ENCODE data around the gene AP2A1.

DNA sequence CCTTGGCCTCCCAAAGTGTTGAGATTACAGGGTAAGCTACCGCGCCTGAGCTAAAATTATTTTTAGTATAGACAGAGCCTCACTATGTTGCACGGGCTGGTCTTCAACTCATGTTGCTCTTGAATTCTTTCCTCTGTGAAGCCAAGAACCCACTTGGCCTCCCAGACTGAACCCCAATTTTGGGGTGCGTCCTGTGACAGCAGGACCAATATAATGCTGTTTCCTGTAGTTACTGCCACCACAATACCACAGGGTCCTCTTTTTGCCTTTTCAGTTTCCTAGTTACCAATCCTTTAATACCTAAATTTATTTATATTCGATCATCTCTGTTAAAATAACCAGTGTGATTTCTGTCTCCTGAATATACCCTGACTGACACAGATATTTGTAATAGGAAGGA, 36.6 kb upstream of the AP2A1 start:
- TF ChIP-seq EZH2phosphoT487 (IDR thresholded peaks at IDR 0.05; ENCODE audit: low read depth) = no peak
- TF ChIP-seq, protein P1, sequence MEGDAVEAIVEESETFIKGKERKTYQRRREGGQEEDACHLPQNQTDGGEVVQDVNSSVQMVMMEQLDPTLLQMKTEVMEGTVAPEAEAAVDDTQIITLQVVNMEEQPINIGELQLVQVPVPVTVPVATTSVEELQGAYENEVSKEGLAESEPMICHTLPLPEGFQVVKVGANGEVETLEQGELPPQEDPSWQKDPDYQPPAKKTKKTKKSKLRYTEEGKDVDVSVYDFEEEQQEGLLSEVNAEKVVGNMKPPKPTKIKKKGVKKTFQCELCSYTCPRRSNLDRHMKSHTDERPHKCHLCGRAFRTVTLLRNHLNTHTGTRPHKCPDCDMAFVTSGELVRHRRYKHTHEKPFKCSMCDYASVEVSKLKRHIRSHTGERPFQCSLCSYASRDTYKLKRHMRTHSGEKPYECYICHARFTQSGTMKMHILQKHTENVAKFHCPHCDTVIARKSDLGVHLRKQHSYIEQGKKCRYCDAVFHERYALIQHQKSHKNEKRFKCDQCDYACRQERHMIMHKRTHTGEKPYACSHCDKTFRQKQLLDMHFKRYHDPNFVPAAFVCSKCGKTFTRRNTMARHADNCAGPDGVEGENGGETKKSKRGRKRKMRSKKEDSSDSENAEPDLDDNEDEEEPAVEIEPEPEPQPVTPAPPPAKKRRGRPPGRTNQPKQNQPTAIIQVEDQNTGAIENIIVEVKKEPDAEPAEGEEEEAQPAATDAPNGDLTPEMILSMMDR (IDR thresholded peaks at IDR 0.05; ENCODE audit: low read depth, low read length) = no peak
